ENCODE measurements around the gene CPTP.

The CPTP gene

DNA sequence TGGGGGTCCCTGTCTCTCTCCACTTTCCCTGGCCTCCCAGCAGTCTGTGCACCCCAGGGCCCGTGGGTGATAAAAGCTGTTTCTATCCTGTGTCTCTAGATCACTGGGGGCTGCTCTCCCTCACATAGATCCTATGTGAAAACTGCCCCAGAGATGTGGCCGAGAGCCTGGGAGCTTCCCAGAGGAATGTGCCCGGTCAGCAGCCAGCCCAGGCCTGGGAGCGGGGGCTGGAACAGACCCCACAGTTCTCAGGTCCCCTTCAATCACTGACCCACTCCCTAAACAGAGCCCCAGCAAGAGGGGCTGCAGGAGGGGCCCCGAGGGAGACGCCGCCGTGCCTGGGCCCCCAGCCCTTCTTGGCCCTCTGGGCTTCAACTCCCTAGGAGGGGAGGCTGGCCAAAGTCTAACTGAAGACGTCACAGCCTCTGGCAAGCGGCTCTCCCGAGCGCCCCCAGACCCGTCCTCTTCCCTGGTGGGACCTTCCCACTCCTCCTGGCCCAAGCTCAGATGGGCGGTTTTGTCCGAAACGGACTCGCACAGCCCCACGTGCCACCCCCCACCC, 33.4 kb downstream of the CPTP start:
- TF ChIP-seq YY1 (IDR thresholded peaks at IDR 0.05; ENCODE audit: insufficient read depth, insufficient read length) (no peak), SUZ12 (IDR thresholded peaks at IDR 0.05; ENCODE audit: extremely low read depth, insufficient read depth, insufficient read length) (no peak), ZNF274 (IDR thresholded peaks at IDR 0.05; ENCODE audit: low read depth, low read length) (no peak)
- H3K4me1 ChIP-seq (ENCODE audit: insufficient read depth, insufficient read length), result peaks cover 27% of the 10 kb centered on the region
- DNase-seq (ENCODE audit: low read depth, low spot score), result no peak
- peaks cover 20% of the 10 kb centered on the region for H3K36me3 ChIP-seq (ENCODE audit: insufficient read depth, insufficient read length, low read length)
- H3K9me3 ChIP-seq (ENCODE audit: insufficient read depth, low read length), result no peaks in the 10 kb centered on the region
- H3K9ac ChIP-seq (ENCODE audit: insufficient read length, low read depth), result peak overlapping the region; percentile 80
- H3K4me3 ChIP-seq (ENCODE audit: insufficient read length, low read depth), result peak overlapping the region; percentile 71
- H3K27me3 ChIP-seq (ENCODE audit: insufficient read depth, insufficient read length), result no peaks in the 10 kb centered on the region

DNA sequence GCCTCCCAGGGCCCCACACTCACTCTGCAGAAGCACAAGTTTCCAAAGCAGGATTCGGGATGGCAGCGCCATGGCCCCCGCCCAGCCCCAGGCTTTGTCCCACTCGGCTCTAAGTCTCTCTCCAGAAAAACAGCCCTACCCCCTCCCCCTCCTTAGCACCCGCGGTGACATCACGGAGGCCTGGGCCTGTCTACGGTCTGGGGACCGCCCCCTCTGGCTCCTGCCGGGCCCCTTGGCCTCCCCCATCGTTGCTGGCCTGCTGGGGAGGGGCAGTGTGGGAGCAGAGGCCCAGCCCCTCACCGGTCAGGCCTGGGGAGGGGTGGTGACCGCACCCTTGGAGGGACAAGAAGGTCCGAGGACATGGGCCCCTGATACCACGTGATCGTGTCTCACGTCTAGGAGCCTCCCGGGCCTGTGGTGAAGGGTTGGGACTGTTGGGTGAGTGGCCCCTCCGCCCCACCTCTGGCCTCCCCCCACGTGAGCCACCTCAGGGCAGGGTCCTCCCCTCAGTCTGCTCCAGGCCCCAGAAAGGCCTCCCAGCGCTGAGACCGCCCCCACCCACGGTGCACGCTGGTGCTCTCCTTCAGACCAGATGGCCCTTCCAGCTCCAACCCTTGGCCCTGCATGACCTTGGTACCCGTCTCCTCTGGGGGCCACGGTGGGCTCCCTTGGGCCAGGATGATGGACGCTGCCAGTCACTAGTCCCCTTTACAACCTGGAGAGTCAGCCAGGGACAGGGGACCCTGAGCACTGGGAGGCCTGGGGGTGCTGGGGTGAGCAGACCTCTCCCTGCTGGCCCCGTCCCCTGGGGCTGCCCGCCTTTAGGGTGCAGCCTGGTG, 34.0 kb downstream of the CPTP start, which contains the start of gene MXRA8:
Gene MXRA8, minus strand, starts transcription at position 123 of the 839 bp plus-strand sequence. Its CDS starts 51 bp downstream, at position 72.
- Histone ChIP-seq H3K4me1 (ENCODE audit: insufficient read depth, insufficient read length) (peaks cover 27% of the 10 kb centered on the region), H3K36me3 (ENCODE audit: insufficient read depth, insufficient read length, low read length) (peaks cover 13% of the 10 kb centered on the region), H3K9ac (ENCODE audit: insufficient read length, low read depth) (peak within 1 kb of the TSS; percentile 80), H3K9me3 (ENCODE audit: insufficient read depth, low read length) (no peaks in the 10 kb centered on the region), H3K4me3 (ENCODE audit: insufficient read length, low read depth) (peak within 1 kb of the TSS; percentile 71), H3K27me3 (ENCODE audit: insufficient read depth, insufficient read length) (no peaks in the 10 kb centered on the region)
- no peak for DNase-seq (ENCODE audit: low read depth, low spot score)
- no peak for TF ChIP-seq ZNF274 (IDR thresholded peaks at IDR 0.05; ENCODE audit: low read depth, low read length)
- TF ChIP-seq YY1 (IDR thresholded peaks at IDR 0.05; ENCODE audit: insufficient read depth, insufficient read length), result no peak
- no peak for TF ChIP-seq SUZ12 (IDR thresholded peaks at IDR 0.05; ENCODE audit: extremely low read depth, insufficient read depth, insufficient read length)

DNA sequence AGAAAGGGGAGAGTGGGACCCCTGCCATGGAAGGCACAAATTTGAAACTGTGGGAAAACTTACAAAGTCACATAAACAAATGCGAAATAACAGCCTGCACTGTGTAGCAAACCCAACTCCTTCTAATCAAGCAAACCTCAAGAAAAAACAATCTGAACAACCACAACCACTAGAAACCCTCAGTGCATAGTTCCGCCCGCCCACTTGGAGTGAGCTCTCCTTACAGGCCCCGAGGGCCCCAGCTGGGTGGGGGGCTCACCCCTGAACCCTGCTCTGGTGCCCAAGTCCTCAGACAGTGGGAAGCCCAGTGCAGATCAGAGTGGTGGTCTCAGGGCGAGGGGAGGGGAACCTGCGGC, 34.7 kb downstream of the CPTP start:
- Histone ChIP-seq H3K4me1 (ENCODE audit: insufficient read depth, insufficient read length) (peaks cover 27% of the 10 kb centered on the region), H3K9me3 (ENCODE audit: insufficient read depth, low read length) (no peaks in the 10 kb centered on the region), H3K9ac (ENCODE audit: insufficient read length, low read depth) (peak overlapping the region; percentile 79), H3K36me3 (ENCODE audit: insufficient read depth, insufficient read length, low read length) (peaks cover 6% of the 10 kb centered on the region), H3K4me3 (ENCODE audit: insufficient read length, low read depth) (peak overlapping the region; percentile 1), H3K27me3 (ENCODE audit: insufficient read depth, insufficient read length) (no peaks in the 10 kb centered on the region)
- no peak for TF ChIP-seq YY1 (IDR thresholded peaks at IDR 0.05; ENCODE audit: insufficient read depth, insufficient read length)
- DNase-seq (ENCODE audit: low read depth, low spot score), result no peak

DNA sequence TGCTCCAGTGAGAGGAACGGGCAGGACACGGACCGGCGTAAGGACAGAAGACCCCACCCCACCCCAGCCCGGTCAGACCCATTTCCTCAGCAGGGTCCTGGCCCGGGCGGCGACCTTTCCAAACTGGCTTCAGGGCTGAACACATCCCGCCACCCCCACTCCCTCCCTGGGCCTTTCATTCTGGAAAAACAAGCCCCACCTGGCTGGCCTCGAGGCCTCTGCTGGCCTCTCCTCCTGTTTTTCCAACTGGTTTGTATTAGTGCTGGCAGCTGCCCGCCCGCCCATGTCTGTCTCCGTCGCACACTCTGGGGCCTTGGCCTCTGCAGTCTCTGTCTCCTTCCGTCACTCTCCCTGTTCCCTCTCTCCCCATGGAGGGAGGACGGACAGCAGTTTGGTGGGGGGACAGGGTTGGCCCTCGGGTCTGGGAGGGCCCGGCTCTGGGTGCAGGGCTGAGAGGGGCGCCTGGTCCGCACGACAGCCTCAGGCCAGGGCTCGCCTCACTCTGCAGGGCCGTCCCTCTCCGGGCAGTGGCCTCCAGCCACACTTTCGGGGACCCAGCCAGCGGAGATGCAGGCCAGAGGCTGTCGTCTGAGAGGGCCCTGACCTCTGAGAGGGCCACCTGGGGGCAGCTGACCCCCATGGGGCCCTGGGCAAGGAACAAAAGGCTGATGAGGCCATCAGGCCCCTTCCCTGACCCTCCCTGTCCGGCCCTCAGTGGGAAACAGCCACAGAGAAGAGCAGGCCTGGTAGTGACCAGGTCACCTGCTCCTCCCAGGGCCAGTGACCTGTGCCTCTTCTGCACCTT, 35.3 kb downstream of the CPTP start:
- TF ChIP-seq ZNF274 (IDR thresholded peaks at IDR 0.05; ENCODE audit: low read depth, low read length) (no peak), YY1 (IDR thresholded peaks at IDR 0.05; ENCODE audit: insufficient read depth, insufficient read length) (no peak), SUZ12 (IDR thresholded peaks at IDR 0.05; ENCODE audit: extremely low read depth, insufficient read depth, insufficient read length) (no peak)
- no peaks in the 10 kb centered on the region for H3K9me3 ChIP-seq (ENCODE audit: insufficient read depth, low read length)
- no peak overlapping the region for H3K4me3 ChIP-seq (ENCODE audit: insufficient read length, low read depth)
- peaks cover under 1% of the 10 kb centered on the region for H3K36me3 ChIP-seq (ENCODE audit: insufficient read depth, insufficient read length, low read length)
- peak overlapping the region; percentile 79 for H3K9ac ChIP-seq (ENCODE audit: insufficient read length, low read depth)
- H3K27me3 ChIP-seq (ENCODE audit: insufficient read depth, insufficient read length), result no peaks in the 10 kb centered on the region
- peaks cover 27% of the 10 kb centered on the region for H3K4me1 ChIP-seq (ENCODE audit: insufficient read depth, insufficient read length)
- DNase-seq (ENCODE audit: low read depth, low spot score), result no peak

DNA sequence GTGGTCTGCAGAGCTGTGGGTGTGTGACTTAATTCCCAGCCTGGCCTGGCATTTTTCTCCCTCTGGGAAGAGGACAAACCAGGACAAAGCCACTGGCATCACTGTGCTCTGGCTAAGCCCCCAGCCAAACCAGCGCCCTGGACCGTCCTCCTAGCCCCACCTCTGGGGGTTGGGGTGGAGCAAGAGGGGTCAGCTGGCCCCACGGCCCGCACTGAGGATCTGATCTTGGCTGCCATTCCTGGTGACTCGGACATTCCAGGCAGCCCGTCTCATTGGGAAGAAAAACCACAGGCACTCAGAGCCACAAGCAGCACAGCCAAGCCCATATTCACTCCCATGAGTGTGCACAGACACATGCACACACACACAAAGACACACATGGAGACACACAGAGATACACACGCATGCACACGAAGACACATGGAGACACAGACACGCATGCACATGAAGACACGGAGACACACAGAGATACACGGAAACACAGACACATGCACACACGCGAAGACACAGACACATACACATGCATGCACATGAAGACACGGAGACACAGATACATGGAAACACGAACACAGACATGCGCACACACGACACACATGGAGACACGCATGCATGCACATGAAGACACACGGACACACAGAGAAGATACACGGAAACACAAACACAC, 36.0 kb downstream of the CPTP start:
- Histone ChIP-seq H3K9me3 (ENCODE audit: insufficient read depth, low read length) (no peaks in the 10 kb centered on the region), H3K4me1 (ENCODE audit: insufficient read depth, insufficient read length) (peaks cover 27% of the 10 kb centered on the region), H3K4me3 (ENCODE audit: insufficient read length, low read depth) (no peak overlapping the region), H3K36me3 (ENCODE audit: insufficient read depth, insufficient read length, low read length) (no peaks in the 10 kb centered on the region), H3K27me3 (ENCODE audit: insufficient read depth, insufficient read length) (no peaks in the 10 kb centered on the region), H3K9ac (ENCODE audit: insufficient read length, low read depth) (no peak overlapping the region)
- DNase-seq (ENCODE audit: low read depth, low spot score), result no peak
- TF ChIP-seq YY1 (IDR thresholded peaks at IDR 0.05; ENCODE audit: insufficient read depth, insufficient read length) (no peak), SUZ12 (IDR thresholded peaks at IDR 0.05; ENCODE audit: extremely low read depth, insufficient read depth, insufficient read length) (no peak), ZNF274 (IDR thresholded peaks at IDR 0.05; ENCODE audit: low read depth, low read length) (no peak)

DNA sequence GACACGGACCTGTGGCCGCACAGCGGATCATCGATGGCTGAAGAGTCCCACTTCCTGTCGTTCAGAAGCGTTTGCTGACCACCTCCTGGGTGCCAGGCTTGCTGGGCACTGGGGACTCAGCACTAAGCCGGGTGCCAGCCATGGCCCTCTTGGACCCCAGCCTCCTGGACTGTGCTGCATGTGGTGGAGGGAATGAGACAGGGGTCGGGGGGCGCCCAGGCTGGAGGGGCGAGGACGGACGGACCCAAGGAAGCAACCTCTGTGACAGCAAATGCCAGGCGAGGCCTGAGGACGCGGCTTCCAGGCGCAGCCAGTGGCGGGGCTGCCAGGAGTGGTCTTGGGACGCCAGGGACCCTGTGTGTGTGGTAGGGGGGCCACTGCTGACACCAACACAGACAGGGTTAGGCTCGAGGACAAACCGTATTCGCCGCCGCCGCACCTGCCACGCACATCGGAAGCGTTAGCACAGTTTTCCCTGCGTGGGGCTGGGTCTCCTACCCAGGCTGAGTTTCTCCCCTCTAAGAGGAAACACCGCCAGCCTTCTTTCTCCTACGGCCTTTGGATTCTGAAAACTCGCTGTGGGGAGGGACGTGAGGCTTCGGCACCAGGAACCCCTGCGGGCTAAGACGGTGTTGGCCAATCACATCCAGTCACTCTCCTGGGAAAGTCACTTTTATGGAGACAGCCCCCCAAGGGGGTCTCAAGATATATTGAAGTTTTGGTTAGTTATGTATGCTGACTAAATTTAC, 36.8 kb downstream of the CPTP start:
- Histone ChIP-seq H3K4me3 (ENCODE audit: insufficient read length, low read depth) (no peak overlapping the region), H3K27me3 (ENCODE audit: insufficient read depth, insufficient read length) (no peaks in the 10 kb centered on the region), H3K36me3 (ENCODE audit: insufficient read depth, insufficient read length, low read length) (no peaks in the 10 kb centered on the region), H3K4me1 (ENCODE audit: insufficient read depth, insufficient read length) (peaks cover 27% of the 10 kb centered on the region), H3K9me3 (ENCODE audit: insufficient read depth, low read length) (peaks cover 1% of the 10 kb centered on the region; the same call in 1 of the 2 replicates), H3K9ac (ENCODE audit: insufficient read length, low read depth) (no peak overlapping the region)
- TF ChIP-seq ZNF274 (IDR thresholded peaks at IDR 0.05; ENCODE audit: low read depth, low read length) (no peak), YY1 (IDR thresholded peaks at IDR 0.05; ENCODE audit: insufficient read depth, insufficient read length) (no peak), SUZ12 (IDR thresholded peaks at IDR 0.05; ENCODE audit: extremely low read depth, insufficient read depth, insufficient read length) (no peak)
- no peak for DNase-seq (ENCODE audit: low read depth, low spot score)
